Prostate gland (tissue), 2 donors: ENCODE data around the gene SLC25A23.

Source experiments
- POLR2A ChIP-seq: fragments of 450-650 bp; IDR thresholded peaks from one replicate; pipeline ENCODE4 v1.6.1; 2016; ENCODE audit warnings: antibody characterized with exemption, mild to moderate bottlenecking
- POLR2AphosphoS5 ChIP-seq: sonication (generic); formaldehyde crosslinking; IDR thresholded peaks from one replicate; pipeline ENCODE4 v1.6.1; 2017; ENCODE audit warnings: antibody characterized with exemption
- TF ChIP-seq, protein P1 (sequence below), 4 experiments: fragments of 200-600 bp in 2 of 4; fragments of 450-650 bp in 2 of 4; sonication (generic) in 2 of 4; IDR thresholded peaks; 1 replicate in 3 of 4; 2 replicates in 1 of 4; pipeline ENCODE4 v1.5.1; 2016 to 2019; ENCODE audit warnings: antibody characterized with exemption in 4 of 4, mild to moderate bottlenecking in 2 of 4, moderate library complexity in 2 of 4

GRCh38 chr19:6458695-6459261 is 814 bp downstream of the SLC25A23 start:
- TF ChIP-seq, protein P1, sequence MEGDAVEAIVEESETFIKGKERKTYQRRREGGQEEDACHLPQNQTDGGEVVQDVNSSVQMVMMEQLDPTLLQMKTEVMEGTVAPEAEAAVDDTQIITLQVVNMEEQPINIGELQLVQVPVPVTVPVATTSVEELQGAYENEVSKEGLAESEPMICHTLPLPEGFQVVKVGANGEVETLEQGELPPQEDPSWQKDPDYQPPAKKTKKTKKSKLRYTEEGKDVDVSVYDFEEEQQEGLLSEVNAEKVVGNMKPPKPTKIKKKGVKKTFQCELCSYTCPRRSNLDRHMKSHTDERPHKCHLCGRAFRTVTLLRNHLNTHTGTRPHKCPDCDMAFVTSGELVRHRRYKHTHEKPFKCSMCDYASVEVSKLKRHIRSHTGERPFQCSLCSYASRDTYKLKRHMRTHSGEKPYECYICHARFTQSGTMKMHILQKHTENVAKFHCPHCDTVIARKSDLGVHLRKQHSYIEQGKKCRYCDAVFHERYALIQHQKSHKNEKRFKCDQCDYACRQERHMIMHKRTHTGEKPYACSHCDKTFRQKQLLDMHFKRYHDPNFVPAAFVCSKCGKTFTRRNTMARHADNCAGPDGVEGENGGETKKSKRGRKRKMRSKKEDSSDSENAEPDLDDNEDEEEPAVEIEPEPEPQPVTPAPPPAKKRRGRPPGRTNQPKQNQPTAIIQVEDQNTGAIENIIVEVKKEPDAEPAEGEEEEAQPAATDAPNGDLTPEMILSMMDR (IDR thresholded peaks at IDR 0.05), result peak in 1 of 4 experiments; percentile 5
- no peak for TF ChIP-seq POLR2AphosphoS5
- no peak for TF ChIP-seq POLR2A
